ENCODE measurements around the gene SEMA3A. TPM values are rescaled to one million over a fixed set of nuclear protein-coding genes. Genes with fewer than 3 reads are reported as not detected.

SEMA3A gene
- total RNA-seq, 1 experiment from 2014 or later = 14.2 TPM

DNA sequence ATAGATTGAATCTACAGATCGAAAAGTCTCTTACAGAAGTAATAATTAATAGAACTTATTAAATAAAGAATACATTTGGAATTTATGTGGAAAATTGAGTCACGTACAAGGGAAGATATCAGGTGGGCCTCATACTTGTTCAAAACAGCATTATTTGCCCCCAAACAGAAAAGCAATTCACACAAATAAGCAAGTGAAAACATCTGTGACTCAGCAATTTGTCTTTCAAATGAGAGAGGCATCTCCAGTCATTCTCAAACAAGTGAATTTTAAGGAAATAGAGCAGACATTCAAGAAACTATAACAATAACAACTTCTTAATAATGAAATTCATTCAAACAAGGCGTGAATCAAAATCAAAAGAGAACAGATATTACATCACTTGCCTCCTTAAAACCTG lies 50.1 kb downstream of the SEMA3A start:
- ChIA-PET CTCF (no interaction called here), RAD21 (ENCODE audit: low non-redundant PET in 1 of 2, low total read pairs in 2 of 2, uncharacterized antibody in 2 of 2, unreplicated experiment in 2 of 2) (no interaction called here), POLR2A (no interaction called here)
- Histone ChIP-seq H3K27ac (ENCODE audit: low read depth, low read length) (no peak overlapping the region), H3K9ac (ENCODE audit: low read length) (no peak overlapping the region), H4K20me1 (ENCODE audit: insufficient read depth) (no peaks in the 10 kb centered on the region), H3K36me3 (ENCODE audit: control insufficient read depth in 1 of 2, insufficient read depth in 2 of 2, low read length in 2 of 2) (no peaks in the 10 kb centered on the region), H3K27me3 (ENCODE audit: insufficient read depth, low read length) (no peaks in the 10 kb centered on the region), H2AFZ (ENCODE audit: low read depth, low read length, poor library complexity, severe bottlenecking) (no peak overlapping the region), H3K79me2 (ENCODE audit: insufficient read depth, low read length) (no peaks in the 10 kb centered on the region), H3K4me2 (ENCODE audit: low read length) (no peak overlapping the region), H3K9me2 (ENCODE audit: insufficient read depth) (no peaks in the 10 kb centered on the region), H3K4me1 (ENCODE audit: control insufficient read depth in 1 of 2, insufficient read depth in 2 of 2, low read length in 2 of 2) (peaks cover 0 to 2% of the 10 kb centered on the region in 2 experiments; a peak in 1 of 4 replicates), H3K4me3 (replicated peaks in 1 of 2; ENCODE audit: low read depth in 1 of 2, low read length in 2 of 2) (no peak overlapping the region), H3K9me3 (ENCODE audit: control insufficient read depth in 1 of 2, insufficient read depth in 1 of 2, low read depth in 1 of 2, low read length in 2 of 2) (no peaks in the 10 kb centered on the region)
- intact Hi-C loops (cut with micrococcal nuclease) = no loop called here
- no peak for ATAC-seq
- no TSS peak for BruUV-seq (replicated peaks)
- DNase-seq (ENCODE audit: low read depth, low spot score) = no peak
- TF ChIP-seq POLR2AphosphoS5 (IDR thresholded peaks at IDR 0.05; ENCODE audit: low read depth, low read length) (no peak), FOSL1 (IDR thresholded peaks at IDR 0.05; ENCODE audit: low read depth) (no peak), EZH2phosphoT487 (IDR thresholded peaks at IDR 0.05; ENCODE audit: borderline replicate concordance) (no peak), ZNF274 (IDR thresholded peaks at IDR 0.05; ENCODE audit: low read depth, low read length) (no peak), RAD21 (IDR thresholded peaks at IDR 0.05; ENCODE audit: low read depth) (no peak), EGR1 (IDR thresholded peaks at IDR 0.05; ENCODE audit: low read depth) (no peak), SRF (IDR thresholded peaks at IDR 0.05; ENCODE audit: low read depth) (no peak), YY1 (IDR thresholded peaks at IDR 0.05; ENCODE audit: extremely low read depth, insufficient replicate concordance, low read depth, low read length) (no peak), CTCF (IDR thresholded peaks at IDR 0.05 in 2 of 3, conservative IDR thresholded peaks at IDR 0.05 in 1 of 3; ENCODE audit: borderline replicate concordance in 1 of 3, insufficient read depth in 1 of 3, low read depth in 2 of 3, low read length in 2 of 3) (no peak), ZBTB33 (IDR thresholded peaks at IDR 0.05; ENCODE audit: extremely low read depth, insufficient replicate concordance, low read length) (no peak), JUND (IDR thresholded peaks at IDR 0.05) (no peak), CEBPB (IDR thresholded peaks at IDR 0.05; ENCODE audit: low read depth) (no peak), POLR2A (IDR thresholded peaks at IDR 0.05; ENCODE audit: borderline replicate concordance, extremely low read depth, insufficient read depth, insufficient read length) (no peak), CBX3 (IDR thresholded peaks at IDR 0.05; ENCODE audit: low read depth) (no peak), ELF1 (IDR thresholded peaks at IDR 0.05; ENCODE audit: borderline replicate concordance, low read depth) (no peak), TCF7L2 (IDR thresholded peaks at IDR 0.05; ENCODE audit: borderline replicate concordance, extremely low read depth, insufficient read depth, insufficient read length) (no peak)
- TF ChIP-seq, protein P1, sequence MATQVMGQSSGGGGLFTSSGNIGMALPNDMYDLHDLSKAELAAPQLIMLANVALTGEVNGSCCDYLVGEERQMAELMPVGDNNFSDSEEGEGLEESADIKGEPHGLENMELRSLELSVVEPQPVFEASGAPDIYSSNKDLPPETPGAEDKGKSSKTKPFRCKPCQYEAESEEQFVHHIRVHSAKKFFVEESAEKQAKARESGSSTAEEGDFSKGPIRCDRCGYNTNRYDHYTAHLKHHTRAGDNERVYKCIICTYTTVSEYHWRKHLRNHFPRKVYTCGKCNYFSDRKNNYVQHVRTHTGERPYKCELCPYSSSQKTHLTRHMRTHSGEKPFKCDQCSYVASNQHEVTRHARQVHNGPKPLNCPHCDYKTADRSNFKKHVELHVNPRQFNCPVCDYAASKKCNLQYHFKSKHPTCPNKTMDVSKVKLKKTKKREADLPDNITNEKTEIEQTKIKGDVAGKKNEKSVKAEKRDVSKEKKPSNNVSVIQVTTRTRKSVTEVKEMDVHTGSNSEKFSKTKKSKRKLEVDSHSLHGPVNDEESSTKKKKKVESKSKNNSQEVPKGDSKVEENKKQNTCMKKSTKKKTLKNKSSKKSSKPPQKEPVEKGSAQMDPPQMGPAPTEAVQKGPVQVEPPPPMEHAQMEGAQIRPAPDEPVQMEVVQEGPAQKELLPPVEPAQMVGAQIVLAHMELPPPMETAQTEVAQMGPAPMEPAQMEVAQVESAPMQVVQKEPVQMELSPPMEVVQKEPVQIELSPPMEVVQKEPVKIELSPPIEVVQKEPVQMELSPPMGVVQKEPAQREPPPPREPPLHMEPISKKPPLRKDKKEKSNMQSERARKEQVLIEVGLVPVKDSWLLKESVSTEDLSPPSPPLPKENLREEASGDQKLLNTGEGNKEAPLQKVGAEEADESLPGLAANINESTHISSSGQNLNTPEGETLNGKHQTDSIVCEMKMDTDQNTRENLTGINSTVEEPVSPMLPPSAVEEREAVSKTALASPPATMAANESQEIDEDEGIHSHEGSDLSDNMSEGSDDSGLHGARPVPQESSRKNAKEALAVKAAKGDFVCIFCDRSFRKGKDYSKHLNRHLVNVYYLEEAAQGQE (IDR thresholded peaks at IDR 0.05; ENCODE audit: low read depth) = no peak
